Astrocyte (in vitro differentiated cells and primary cell): Measurements from ENCODE around the gene NUBPL.

ENCODE experiments used
- EZH2 ChIP-seq: IDR thresholded peaks from 2 replicates; pipeline ENCODE4 v1.6.1; 2012; ENCODE audit warnings: mild to moderate bottlenecking, low read length, inconsistent platforms; ENCODE audit not compliant: insufficient read depth
- TF ChIP-seq, protein P1 (sequence below): IDR thresholded peaks from 2 replicates; pipeline ENCODE4 v1.5.1; 2011; ENCODE audit warnings: low read depth, mild to moderate bottlenecking, inconsistent platforms, low read length, moderate library complexity; ENCODE audit not compliant: insufficient read depth

GRCh38 chr14:31716208-31716607, 155.0 kb downstream of the NUBPL start:
- TF ChIP-seq, protein P1, sequence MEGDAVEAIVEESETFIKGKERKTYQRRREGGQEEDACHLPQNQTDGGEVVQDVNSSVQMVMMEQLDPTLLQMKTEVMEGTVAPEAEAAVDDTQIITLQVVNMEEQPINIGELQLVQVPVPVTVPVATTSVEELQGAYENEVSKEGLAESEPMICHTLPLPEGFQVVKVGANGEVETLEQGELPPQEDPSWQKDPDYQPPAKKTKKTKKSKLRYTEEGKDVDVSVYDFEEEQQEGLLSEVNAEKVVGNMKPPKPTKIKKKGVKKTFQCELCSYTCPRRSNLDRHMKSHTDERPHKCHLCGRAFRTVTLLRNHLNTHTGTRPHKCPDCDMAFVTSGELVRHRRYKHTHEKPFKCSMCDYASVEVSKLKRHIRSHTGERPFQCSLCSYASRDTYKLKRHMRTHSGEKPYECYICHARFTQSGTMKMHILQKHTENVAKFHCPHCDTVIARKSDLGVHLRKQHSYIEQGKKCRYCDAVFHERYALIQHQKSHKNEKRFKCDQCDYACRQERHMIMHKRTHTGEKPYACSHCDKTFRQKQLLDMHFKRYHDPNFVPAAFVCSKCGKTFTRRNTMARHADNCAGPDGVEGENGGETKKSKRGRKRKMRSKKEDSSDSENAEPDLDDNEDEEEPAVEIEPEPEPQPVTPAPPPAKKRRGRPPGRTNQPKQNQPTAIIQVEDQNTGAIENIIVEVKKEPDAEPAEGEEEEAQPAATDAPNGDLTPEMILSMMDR, result no peak
- no peak for TF ChIP-seq EZH2
